Bronchial epithelial cell (primary cell): Measurements from ENCODE around the gene CDK5. TPM values are rescaled to one million over a fixed set of nuclear protein-coding genes. Genes with fewer than 3 reads are reported as not detected.
A peak's percentile ranks its signal among the peaks of the same experiment; 100 is the strongest.

Source experiments
- DNase-seq: peaks from one replicate; pipeline ENCODE4 v3.0.0-alpha.2; 2010; ENCODE audit warnings: low read depth
- FAIRE-seq: peaks from 2 replicates; lab custom pipeline; 2011; peaks lifted over from hg19 to GRCh38; lab: Jason Lieb, UNC
- H3K27me3 ChIP-seq: 2 replicates; pipeline ENCODE4 v1.5.1; 2011; ENCODE audit warnings: low read length; ENCODE audit not compliant: control insufficient read depth, insufficient read depth
- H3K36me3 ChIP-seq: 2 replicates; pipeline ENCODE4 v1.5.1; 2011; ENCODE audit warnings: low read length; ENCODE audit not compliant: control insufficient read depth, insufficient read depth
- H3K4me3 ChIP-seq: 2 replicates; pipeline ENCODE4 v1.5.1; 2011; ENCODE audit warnings: mild to moderate bottlenecking, low read depth, low read length, control low read depth
- total RNA-seq: library from RNA; depleted of rRNA; stranded (reverse); fragments of >200 nt; gene quantifications from 2 replicates; pipeline ENCODE4 v1.2.1, GENCODE V29; 2014
- TF ChIP-seq, protein P1 (sequence below): IDR thresholded peaks from 2 replicates; pipeline ENCODE4 v1.5.1; 2011; ENCODE audit warnings: mild to moderate bottlenecking, moderate library complexity, low read length, control low read depth, inconsistent platforms; ENCODE audit not compliant: insufficient read depth, severe bottlenecking

Gene CDK5
- total RNA-seq, 1 donor from 2014 or later = 12.4 TPM

DNA sequence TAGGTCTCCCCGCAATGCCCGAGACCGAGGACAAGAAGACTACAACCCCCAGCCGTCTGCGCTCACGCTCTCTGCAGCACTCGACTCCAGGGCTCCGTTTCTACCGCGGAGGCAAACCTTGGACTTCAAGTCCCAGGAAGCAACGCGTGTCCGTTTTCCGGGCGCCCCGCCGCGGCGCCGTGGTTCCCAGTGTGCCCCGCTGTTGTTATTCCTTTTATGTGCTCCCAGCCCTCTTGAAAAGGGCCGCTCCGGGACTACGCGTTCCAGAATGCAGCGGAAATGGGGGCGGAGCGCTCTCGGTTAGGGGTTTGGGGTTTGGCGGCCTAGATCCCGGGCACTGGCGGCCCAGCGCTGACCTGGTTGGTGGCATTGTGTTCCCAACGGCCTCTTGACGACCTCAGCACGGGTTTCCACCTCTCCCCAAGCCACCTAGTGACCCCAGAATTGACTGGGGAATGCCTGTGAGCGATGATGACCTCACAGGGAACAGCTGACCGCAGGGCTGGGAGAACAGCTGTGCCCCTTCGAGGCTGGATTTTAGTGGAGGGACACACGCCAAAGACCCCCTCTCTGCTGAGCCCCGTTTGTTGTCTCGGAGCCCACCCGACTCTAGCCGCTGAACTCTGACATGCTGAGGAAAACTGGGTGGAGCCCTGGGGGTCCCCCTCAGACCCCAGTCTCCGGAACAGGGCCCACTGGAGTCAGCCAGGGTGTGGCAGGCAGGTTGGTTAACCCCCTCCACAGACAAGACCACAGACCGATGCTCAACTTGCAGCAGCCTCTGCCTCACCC is 488 bp upstream of the CDK5 start:
- TF ChIP-seq, protein P1, sequence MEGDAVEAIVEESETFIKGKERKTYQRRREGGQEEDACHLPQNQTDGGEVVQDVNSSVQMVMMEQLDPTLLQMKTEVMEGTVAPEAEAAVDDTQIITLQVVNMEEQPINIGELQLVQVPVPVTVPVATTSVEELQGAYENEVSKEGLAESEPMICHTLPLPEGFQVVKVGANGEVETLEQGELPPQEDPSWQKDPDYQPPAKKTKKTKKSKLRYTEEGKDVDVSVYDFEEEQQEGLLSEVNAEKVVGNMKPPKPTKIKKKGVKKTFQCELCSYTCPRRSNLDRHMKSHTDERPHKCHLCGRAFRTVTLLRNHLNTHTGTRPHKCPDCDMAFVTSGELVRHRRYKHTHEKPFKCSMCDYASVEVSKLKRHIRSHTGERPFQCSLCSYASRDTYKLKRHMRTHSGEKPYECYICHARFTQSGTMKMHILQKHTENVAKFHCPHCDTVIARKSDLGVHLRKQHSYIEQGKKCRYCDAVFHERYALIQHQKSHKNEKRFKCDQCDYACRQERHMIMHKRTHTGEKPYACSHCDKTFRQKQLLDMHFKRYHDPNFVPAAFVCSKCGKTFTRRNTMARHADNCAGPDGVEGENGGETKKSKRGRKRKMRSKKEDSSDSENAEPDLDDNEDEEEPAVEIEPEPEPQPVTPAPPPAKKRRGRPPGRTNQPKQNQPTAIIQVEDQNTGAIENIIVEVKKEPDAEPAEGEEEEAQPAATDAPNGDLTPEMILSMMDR = no peak
- peaks cover 2% of the 10 kb centered on the region for H3K36me3 ChIP-seq
- H3K4me3 ChIP-seq = peak overlapping the region; percentile 48
- H3K27me3 ChIP-seq = no peaks in the 10 kb centered on the region
- DNase-seq (peak; percentile 99), FAIRE-seq (no peak)

DNA sequence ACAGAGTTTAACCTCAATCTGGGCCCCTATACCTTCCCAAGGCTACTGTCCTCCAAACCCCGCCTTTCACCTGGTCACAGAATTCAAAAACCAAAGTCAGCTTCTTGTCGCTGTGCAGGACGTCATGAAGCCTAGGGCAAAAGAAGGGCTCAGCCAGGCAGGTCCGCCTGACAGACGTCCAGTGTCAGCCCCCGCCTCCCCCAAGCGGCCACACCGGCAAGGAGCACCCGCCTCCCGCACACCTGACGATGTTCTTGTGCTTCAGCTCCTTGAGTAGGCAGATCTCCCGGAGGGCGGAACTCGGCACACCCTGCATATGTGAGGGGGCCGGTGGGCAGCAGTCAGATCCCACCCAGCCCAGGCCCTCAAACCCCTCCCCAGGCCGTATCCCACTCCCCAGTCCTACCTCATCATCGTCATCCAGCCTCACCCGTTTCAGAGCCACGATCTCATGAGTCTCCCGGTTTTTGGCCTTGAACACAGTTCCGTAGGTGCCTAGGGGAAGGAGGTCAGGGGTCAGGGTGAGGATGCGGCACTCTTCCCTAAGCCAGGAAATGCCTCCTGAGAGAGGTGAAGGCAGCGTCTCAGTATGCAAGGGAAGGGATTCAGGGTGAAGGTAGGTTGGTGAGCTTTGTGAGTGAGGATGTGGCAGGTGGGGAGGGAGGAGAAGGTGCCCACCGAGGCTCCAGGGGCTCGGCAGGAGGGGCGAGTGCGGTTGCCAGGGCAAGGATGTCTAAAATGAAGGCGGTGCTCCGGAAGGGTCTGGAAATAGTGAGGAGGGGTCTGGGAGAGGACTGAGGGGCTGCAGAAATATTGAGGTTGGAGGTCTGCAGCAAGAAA is 811 bp downstream of the CDK5 start:
- FAIRE-seq (no peak), DNase-seq (no peak)
- TF ChIP-seq, protein P1 = peak; percentile 25
- peaks cover under 1% of the 10 kb centered on the region for H3K36me3 ChIP-seq
- peak overlapping the region; percentile 48 for H3K4me3 ChIP-seq
- H3K27me3 ChIP-seq = no peaks in the 10 kb centered on the region

DNA sequence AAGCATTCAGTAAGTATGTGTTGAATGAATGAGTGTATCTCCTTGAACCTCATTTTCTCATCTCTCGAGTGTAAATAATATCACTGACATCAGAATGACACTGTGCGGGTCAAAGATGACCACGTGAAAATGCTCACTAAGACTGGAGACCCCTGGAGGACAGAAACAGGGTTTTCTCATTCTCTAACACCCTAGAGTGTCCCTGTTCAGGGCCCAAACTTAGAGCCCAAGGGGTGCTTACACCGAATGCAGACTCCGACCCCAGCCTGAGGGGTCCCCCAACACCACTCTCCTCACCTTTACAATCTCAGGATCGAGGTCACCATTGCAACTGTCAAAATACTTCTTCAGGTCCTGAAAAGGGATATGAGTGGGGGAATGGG is 1.4 kb downstream of the CDK5 start:
- H3K4me3 ChIP-seq = no peak overlapping the region
- FAIRE-seq = no peak
- TF ChIP-seq, protein P1 = no peak
- no peak for DNase-seq
- H3K36me3 ChIP-seq = no peaks in the 10 kb centered on the region
- no peaks in the 10 kb centered on the region for H3K27me3 ChIP-seq

DNA sequence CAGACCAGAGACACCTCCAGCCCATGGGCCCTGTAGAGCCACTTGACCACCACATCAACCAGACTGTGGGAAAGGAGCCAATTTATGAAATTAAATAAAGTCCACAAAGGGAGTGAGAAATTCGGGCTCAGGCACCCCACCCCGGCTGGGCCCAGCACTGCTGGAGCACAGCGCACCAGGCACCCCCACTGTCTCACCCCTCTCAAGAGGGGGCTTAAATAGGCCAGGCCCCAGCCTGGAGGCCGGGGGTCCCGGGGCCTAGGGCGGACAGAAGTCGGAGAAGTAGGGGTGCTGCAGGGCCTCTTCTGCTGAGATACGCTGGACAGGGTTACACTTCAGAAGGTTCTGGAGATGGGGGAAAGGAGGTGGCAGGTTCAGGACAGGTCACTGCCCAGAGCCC is 3.9 kb downstream of the CDK5 start:
- no peak for FAIRE-seq
- Histone ChIP-seq H3K36me3 (no peaks in the 10 kb centered on the region), H3K27me3 (peaks cover 6% of the 10 kb centered on the region), H3K4me3 (no peak overlapping the region)
- TF ChIP-seq, protein P1 = no peak
- no peak for DNase-seq

DNA sequence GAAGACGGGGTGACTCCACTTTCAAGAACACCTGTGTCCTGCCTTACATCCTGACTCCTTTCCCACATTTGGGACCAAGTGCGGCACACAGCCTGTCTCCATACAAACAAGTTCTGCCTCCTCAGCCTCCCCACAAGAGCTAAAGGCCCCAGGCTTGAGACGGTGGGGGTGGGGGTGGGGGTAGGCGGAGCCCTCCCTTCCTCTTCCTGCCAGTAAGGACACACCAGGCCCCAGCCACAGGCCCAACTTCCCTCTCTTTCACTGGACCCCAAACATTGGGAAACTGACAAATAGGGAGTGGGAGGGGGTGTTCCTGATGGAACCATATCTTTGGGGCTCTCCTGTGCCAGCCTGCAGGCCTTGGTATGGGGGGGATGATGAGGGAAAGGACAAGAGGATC is 4.6 kb downstream of the CDK5 start:
- FAIRE-seq = no peak
- TF ChIP-seq, protein P1 = no peak

More for the DNA sequence above, 4.6 kb downstream of the CDK5 start:
- Histone ChIP-seq H3K4me3 (no peak overlapping the region), H3K27me3 (peaks cover 6% of the 10 kb centered on the region), H3K36me3 (no peaks in the 10 kb centered on the region)
- no peak for DNase-seq
